HG03521 (cell line): Measurements from ENCODE around the gene MAGIX.
A peak's percentile ranks its signal among the peaks of the same experiment; 100 is the strongest.

Source experiments
- ATAC-seq: cut with Tn5 transposase; IDR thresholded peaks from one replicate; pipeline ENCODE4 v1.9.1; 2021; ENCODE audit warnings: mild to moderate bottlenecking, moderate library complexity; ENCODE audit not compliant: unreplicated experiment

The MAGIX gene

GRCh38 chrX:49179358-49179757 lies 16.8 kb downstream of the MAGIX start:
- no peak for ATAC-seq

GRCh38 chrX:49183701-49184281 lies 21.2 kb downstream of the MAGIX start:
- ATAC-seq, result no peak

DNA sequence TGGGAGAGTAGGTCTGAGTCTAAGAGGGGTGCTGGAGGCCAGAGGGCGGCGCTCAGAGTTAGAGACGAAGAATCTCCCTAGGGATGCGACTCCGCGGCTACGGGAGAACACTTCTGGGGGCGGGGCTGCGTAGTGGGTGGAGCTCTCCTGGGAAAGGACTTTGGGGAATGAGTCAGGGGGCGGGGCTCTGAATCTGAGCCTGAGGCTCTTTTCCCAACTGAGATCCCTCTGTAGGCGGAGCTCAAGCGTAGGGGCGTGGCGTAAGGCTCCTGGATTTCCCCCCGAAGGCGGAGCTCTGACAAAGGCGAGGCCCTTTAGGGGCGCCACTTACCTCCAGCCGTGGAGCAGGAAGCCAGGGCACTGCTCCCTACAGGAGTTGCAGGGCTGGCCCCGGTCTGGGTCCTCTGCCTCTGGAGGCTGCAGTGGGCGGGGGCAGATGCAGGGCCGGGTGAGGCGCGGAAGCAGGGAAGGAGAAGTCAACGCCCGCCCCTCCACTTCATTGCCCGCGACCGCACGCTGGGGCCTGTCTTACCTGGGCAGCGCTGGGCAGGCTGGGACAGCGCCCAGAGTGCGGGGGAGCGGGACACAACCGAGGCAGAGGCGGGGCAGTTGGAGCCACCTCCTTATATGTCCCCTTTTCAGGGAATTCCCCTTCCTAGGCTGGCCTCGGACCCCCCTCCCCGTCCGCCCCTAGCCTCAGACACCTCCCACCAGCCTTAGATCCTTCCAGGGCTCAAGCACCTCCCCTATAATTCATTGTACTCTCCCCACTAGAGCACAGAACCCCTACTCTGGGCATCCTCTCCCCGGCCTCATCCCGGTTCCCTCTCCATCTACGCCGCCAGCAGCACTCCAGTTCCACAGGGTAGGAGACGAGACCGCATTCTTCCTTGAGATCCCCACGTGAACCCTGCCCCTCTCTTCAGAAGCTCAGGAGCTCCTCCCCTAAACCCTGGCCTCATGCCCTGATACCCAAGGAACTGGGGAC lies 22.0 kb downstream of the MAGIX start:
- no peak for ATAC-seq

- peak; percentile 20 for ATAC-seq
Observed at GRCh38 chrX:49186125-49187027, 23.8 kb downstream of the MAGIX start, which contains the start of gene PRICKLE3. PRICKLE3 (minus strand) TSS chrX:49186373; CDS start chrX:49186297, 76 bp downstream.

DNA sequence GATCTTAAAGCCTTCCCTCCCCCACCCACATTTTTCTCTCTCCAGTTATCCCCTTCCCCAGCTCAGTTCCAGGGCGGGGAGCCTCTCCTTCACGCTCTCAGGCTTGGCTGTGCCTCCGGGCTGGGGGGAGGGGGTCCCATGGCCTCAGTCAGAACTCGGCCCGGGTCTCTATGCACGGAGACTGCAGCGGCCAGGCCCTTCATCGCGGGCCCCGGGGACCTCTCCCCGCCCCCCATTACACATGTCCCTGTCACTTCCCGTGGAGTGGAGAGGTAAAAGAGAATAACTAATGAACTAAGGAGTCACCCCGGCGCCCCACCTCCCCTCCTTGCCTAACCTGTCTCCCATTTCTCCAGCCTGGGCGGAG lies 24.5 kb downstream of the MAGIX start:
- no peak for ATAC-seq

DNA sequence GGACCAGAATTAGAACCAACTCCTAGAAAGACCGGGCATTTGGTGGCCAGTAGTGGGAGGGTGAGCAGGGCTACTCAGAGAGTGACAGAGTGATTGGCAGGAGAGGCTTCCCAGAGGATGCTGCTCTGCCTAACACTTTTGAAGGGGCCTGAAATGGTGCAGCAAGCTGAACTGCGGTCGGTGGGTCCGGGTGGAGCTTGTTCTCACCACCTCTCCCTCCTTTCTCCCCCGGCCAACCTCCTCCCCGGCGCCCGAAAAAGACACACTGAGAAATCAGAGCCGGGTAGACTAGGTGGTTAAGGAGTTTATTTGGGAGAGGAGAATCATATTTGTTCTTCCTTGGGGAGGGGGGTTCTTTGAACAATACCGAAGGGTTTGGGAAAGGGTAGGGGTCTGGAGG lies 25.0 kb downstream of the MAGIX start:
- ATAC-seq, result no peak

GRCh38 chrX:49188468-49189076 lies 26.0 kb downstream of the MAGIX start:
- no peak for ATAC-seq

DNA sequence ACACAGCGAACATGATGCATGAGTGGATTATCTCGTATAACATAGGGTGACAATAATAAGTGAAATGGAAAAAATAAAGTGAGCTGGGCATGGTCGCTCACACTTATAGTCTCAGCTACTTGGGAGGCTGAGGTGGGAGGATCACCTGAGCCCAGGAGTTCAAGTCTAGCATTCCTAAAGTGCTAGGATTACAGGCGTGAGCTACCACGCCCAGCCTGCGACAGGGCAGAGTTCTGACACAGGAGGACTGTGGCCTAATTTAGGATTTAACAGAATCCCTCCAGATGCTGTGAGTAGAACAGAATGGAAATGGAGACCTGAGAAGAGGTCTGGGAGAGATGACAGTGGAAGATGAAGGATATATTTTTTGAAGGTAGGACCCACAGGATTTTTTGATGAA lies 27.0 kb downstream of the MAGIX start:
- no peak for ATAC-seq

GRCh38 chrX:49190821-49191573 lies 28.4 kb downstream of the MAGIX start:
- ATAC-seq, result peak; percentile 91

- ATAC-seq, result peak; percentile 7
Observed at GRCh38 chrX:49191574-49192011, 29.0 kb downstream of the MAGIX start.

DNA sequence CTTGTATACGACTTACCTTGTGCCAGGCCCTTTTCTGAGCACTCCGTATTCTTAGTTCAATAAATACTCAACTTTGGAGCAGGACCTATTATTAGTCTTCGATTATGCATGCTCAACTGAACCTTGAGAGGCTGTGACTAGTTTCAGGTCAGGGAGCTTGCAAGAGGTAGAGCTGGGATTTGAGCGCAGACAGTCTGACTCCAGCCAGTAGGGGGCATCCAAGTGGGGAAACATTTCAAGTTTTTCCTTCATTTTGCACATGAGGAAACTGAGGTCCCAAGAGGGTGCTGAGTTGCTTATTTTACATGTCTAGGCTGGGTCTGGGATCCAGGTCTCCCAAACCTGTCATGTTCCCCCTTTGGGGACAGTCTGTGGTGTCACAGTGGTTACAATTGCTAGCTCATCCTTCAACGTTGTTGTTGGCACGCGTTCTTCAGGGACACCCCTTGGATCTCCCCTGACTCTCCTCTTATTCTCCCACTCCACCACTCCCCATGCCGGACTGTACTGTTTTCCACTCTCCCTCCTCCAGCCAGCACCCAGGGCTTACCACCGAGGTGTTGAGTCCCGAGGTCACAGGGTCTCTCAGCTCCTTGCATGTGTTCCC lies 30.3 kb downstream of the MAGIX start:
- no peak for ATAC-seq

- ATAC-seq, result no peak
Observed at GRCh38 chrX:49193542-49193964, 31.0 kb downstream of the MAGIX start.

GRCh38 chrX:49197543-49198087 lies 35.1 kb downstream of the MAGIX start:
- ATAC-seq, result no peak

DNA sequence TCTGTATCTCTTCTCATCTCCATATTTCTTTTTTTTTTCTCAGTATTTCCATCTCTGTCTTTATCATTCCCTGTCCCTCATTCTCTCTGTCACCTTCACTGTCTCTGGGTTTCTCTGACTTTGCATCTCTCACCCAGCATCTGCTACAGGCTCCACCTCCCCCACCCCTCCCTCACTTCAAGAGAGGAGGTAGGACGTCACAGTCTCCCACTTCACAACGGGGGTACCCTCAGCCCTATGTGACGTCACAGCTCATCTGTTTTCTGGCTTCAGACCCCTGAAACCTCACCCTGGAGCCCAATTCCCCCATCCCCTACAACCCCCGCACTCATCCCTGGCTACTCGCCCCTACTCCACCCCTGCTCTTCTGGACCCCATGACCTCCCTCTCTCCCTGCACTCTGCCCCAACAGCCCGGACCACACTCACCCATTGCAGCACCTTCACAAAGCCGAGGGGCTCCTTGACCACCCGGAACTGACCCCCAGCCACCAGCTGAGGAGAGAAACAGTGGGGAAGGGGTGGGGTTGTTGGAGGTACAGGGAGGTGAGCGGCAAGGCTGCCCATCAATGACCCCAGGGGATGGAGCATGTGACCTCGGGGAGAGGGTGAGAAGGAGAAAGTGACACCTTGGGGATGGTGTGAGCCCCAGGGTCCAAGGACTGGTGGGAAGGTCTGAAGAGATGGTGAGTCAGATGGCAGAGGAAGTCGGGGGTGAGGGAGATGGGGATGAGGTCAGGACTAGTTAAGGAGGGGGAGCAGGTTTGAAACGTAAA lies 36.2 kb downstream of the MAGIX start:
- no peak for ATAC-seq

DNA sequence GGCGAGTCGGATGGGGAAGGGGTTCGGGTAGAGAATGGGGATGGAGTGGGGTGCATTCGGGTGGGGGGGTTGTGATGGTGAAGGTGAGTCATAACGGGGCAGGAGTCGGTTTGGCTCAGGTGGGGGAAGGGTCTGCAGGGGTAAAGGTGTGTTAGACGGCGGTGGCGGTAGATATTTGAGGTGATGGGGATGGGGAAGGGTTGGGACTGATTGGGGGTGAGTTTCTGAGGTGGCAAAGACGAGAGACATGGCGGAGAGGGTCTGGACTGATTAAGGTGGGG lies 36.7 kb downstream of the MAGIX start:
- ATAC-seq, result no peak

DNA sequence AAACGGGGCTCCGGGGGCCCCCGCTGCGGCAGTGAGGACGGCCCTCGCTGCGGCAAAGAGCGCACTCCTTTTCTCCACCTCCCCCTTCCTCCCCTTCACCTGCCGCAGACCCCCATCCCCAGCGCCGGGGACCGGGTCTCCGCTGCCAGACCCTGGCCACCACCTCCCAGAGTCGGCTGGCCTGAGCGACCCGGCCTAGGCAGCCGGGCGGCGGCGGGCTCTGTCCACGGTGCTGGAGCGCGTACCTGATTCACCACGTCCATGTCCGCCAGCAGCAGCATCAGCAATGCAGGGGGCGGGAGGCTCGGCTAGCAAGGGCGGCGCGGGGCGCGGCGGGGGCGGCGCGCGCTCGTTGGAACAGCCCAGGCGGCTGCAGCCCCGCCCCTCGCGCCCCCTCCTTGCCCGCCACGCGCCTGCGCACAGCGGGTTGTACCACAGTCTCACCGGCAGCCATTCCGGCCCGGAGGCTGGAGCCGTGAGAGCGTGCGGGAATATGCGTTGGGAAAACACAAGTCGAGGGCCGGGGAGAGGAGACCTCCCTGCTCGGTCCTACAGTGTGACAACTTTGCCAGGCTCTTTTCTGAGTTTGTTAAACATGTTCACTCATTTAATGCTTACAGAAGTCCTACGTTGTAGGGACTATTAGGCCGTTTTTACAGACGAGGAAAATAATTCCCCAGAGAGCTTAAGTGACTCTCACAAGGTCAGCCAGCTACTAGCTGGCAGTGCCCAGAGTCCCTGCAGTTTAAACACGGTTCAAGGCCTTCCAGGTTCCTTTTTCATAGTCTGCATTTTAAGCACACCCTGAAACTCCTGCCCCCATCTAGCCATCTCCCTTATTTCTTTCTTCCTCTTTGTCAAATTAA lies 37.6 kb downstream of the MAGIX start, which contains the start of gene SYP:
TSS of gene SYP (minus strand) at position 288 of the 866 bp plus-strand sequence. CDS start at position 281, 7 bp downstream.
- peak; percentile 98 for ATAC-seq

DNA sequence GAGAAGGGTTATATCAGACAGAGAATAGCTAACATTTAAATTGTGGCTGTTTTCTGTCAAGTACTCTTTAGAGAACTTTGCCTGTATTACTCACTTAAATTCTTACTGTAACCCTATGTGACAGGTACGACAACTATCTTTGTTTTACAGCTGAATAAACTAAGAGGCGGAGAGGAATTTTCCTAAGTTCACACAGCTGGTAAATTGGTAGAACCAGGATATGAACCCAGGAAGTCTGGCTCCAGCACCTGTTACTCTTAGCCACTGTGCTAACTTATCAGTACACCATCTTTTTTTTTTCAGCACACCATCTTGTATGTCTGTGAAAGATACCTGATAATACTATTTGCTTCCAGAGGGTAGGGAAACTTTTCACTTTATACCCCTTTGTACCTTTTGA lies 39.5 kb downstream of the MAGIX start:
- no peak for ATAC-seq

DNA sequence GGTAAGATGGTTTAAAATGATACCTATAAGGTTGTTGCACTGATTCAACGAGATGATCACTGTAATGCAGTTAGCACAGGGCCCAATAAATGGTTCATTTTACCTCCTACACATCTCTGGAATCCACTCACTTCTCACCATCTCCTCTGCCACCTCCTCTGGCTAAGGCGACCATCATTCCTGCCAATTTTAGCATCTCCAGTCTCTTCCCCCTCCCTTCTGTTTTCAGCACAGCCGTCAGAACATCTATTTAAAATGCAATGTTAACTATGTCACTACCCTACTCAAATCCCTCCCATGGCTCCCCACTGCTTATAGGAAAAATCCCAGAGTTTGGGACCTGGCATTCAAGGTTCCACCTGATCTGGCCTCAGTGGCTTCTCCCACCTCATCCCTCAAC lies 41.0 kb downstream of the MAGIX start:
- no peak for ATAC-seq
